Nephron (organoid): ENCODE measurements around the gene CRYBA1.
A peak's percentile ranks its signal among the peaks of the same experiment; 100 is the strongest.

ENCODE experiments used
- H3K27ac Mint-ChIP-seq, 3 experiments: 2 replicates each; pipeline ENCODE4 v1.8.0; 2020; ENCODE audit warnings: mixed read lengths in 3 of 3, mild to moderate bottlenecking in 2 of 3, moderate library complexity in 1 of 3
- H3K27me3 Mint-ChIP-seq: 2 replicates; pipeline ENCODE4 v1.8.0; 2021; ENCODE audit warnings: low read depth, mild to moderate bottlenecking, moderate library complexity, mixed read lengths
- H3K36me3 Mint-ChIP-seq: 2 replicates; pipeline ENCODE4 v1.8.0; 2020; ENCODE audit warnings: low read depth, mixed read lengths
- H3K4me1 Mint-ChIP-seq: 2 replicates; pipeline ENCODE4 v1.8.0; 2020; ENCODE audit warnings: mixed read lengths
- H3K4me3 Mint-ChIP-seq, 3 experiments: 2 replicates each; pipeline ENCODE4 v1.8.0; 2020; ENCODE audit warnings: mild to moderate bottlenecking in 3 of 3, mixed read lengths in 3 of 3, moderate library complexity in 2 of 3
- H3K9me3 Mint-ChIP-seq: 2 replicates; pipeline ENCODE4 v1.8.0; 2020; ENCODE audit warnings: mixed read lengths
- CTCF ChIP-seq, 3 experiments: fragments of 200-600 bp; sonication (generic); IDR thresholded peaks; one replicate each; pipeline ENCODE4 v1.5.0; 2021; ENCODE audit warnings: antibody characterized with exemption in 3 of 3; ENCODE audit not compliant: unreplicated experiment in 3 of 3

Gene CRYBA1

GRCh38 chr17:29278692-29279091, 32.0 kb downstream of the CRYBA1 start:
- peaks cover 5% of the 10 kb centered on the region for H3K4me1 Mint-ChIP-seq
- no peaks in the 10 kb centered on the region for H3K9me3 Mint-ChIP-seq
- TF ChIP-seq CTCF (IDR thresholded peaks at IDR 0.05; ENCODE audit: unreplicated experiment in 3 of 3): no peak
- no peak overlapping the region for H3K4me3 Mint-ChIP-seq
- no peak overlapping the region for H3K27ac Mint-ChIP-seq
- no peaks in the 10 kb centered on the region for H3K27me3 Mint-ChIP-seq
- H3K36me3 Mint-ChIP-seq: peaks cover 86% of the 10 kb centered on the region

GRCh38 chr17:29279397-29280070, 32.9 kb downstream of the CRYBA1 start:
- peaks cover 10% of the 10 kb centered on the region for H3K4me1 Mint-ChIP-seq
- TF ChIP-seq CTCF (IDR thresholded peaks at IDR 0.05; ENCODE audit: unreplicated experiment in 3 of 3): no peak
- H3K27me3 Mint-ChIP-seq: no peaks in the 10 kb centered on the region
- H3K27ac Mint-ChIP-seq: no peak overlapping the region
- H3K36me3 Mint-ChIP-seq: peaks cover 83% of the 10 kb centered on the region
- H3K9me3 Mint-ChIP-seq: no peaks in the 10 kb centered on the region
- no peak overlapping the region for H3K4me3 Mint-ChIP-seq

GRCh38 chr17:29283496-29283895, 36.8 kb downstream of the CRYBA1 start:
- H3K4me1 Mint-ChIP-seq: peaks cover 30% of the 10 kb centered on the region
- no peak overlapping the region for H3K4me3 Mint-ChIP-seq
- TF ChIP-seq CTCF (IDR thresholded peaks at IDR 0.05; ENCODE audit: unreplicated experiment in 3 of 3): no peak
- peaks cover 90% of the 10 kb centered on the region for H3K36me3 Mint-ChIP-seq
- no peaks in the 10 kb centered on the region for H3K27me3 Mint-ChIP-seq
- no peaks in the 10 kb centered on the region for H3K9me3 Mint-ChIP-seq
- no peak overlapping the region for H3K27ac Mint-ChIP-seq

- H3K27ac Mint-ChIP-seq: no peak overlapping the region
- peaks cover 89% of the 10 kb centered on the region for H3K36me3 Mint-ChIP-seq
- no peak for TF ChIP-seq CTCF (IDR thresholded peaks at IDR 0.05; ENCODE audit: unreplicated experiment in 3 of 3)
- H3K4me1 Mint-ChIP-seq: peaks cover 35% of the 10 kb centered on the region
- no peaks in the 10 kb centered on the region for H3K27me3 Mint-ChIP-seq
- no peak overlapping the region for H3K4me3 Mint-ChIP-seq
- no peaks in the 10 kb centered on the region for H3K9me3 Mint-ChIP-seq
Measured at GRCh38 chr17:29283961-29284360, 37.3 kb downstream of the CRYBA1 start.

- no peak overlapping the region for H3K27ac Mint-ChIP-seq
- TF ChIP-seq CTCF (IDR thresholded peaks at IDR 0.05; ENCODE audit: unreplicated experiment in 3 of 3): no peak
- no peaks in the 10 kb centered on the region for H3K9me3 Mint-ChIP-seq
- H3K4me1 Mint-ChIP-seq: peaks cover 55% of the 10 kb centered on the region
- peak overlapping the region; percentile 23 to 59 (median 43) for H3K4me3 Mint-ChIP-seq
- peaks cover 52% of the 10 kb centered on the region for H3K36me3 Mint-ChIP-seq
- H3K27me3 Mint-ChIP-seq: no peaks in the 10 kb centered on the region
Measured at GRCh38 chr17:29289852-29290251, 43.2 kb downstream of the CRYBA1 start.

GRCh38 chr17:29291163-29291752, 44.6 kb downstream of the CRYBA1 start:
- peak; percentile 65 to 66 (median 66) for TF ChIP-seq CTCF (IDR thresholded peaks at IDR 0.05; ENCODE audit: unreplicated experiment in 3 of 3)
- Mint-ChIP-seq H3K9me3 (no peaks in the 10 kb centered on the region), H3K36me3 (peaks cover 40% of the 10 kb centered on the region), H3K4me1 (peaks cover 59% of the 10 kb centered on the region), H3K27me3 (no peaks in the 10 kb centered on the region), H3K4me3 (peak overlapping the region; percentile 90 to 98 (median 96)), H3K27ac (peak overlapping the region; percentile 71 to 97 (median 94))
